HCEC 1CT (cell line): ENCODE results near the gene TRPM4.
"Not testable (repeated sequence)": the region's sequence is repeated elsewhere in the genome, so short reads cannot be mapped to it uniquely, and the experiment has no call there.

ENCODE experiments used
- DNase-seq: peaks from one replicate; pipeline ENCODE4 v3.0.0-alpha.2; 2017

TRPM4 gene

GRCh38 chr19:49193822-49194394 is 36.3 kb downstream of the TRPM4 start:
- DNase-seq = no peak

- no peak for DNase-seq
Measured at GRCh38 chr19:49194408-49194807, 36.8 kb downstream of the TRPM4 start.

- no peak for DNase-seq
Measured at GRCh38 chr19:49196527-49197240, 39.1 kb downstream of the TRPM4 start.

GRCh38 chr19:49200238-49200862 is 42.8 kb downstream of the TRPM4 start:
- peak; percentile 6 for DNase-seq

GRCh38 chr19:49201042-49201441 is 43.5 kb downstream of the TRPM4 start:
- DNase-seq = no peak

DNA sequence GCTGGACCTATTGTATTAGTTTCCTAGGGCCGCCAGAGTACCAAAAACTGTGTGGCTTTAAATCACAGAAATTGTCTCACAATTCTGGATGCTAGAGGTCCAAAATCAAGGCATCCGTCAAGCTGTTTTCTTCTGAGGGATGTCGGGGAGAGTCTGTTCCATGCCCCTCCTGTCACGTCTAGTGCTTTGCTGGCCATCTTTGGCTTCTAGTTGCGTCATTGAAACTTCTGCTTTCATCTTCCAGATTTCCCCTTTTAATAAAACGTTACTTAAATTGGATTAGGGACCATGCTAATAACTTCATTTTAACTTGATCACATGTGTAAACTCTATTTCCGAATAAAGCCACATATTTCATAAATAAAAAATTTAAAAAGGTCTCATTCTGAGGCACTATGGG is 47.5 kb downstream of the TRPM4 start:
- DNase-seq = no peak

DNA sequence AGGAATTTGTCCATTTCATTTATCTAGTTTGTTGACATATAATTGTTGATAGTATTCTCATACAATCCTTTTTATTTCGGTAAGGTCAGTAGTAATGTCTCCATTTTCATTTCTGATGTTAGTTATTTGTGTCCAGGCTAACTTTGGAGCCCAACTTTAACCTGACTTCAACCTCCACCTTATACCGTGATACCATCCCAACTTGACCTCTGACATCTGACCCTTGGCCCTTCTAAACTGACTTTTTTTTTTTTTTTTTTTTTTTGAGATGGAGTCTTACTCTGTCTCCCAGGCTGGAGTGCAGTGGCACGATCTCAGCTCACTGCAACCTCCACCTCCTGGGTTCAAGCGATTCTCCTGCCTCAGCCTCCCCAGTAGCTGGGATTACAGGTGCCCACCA is 51.9 kb downstream of the TRPM4 start:
- not testable (repeated sequence) for DNase-seq

DNA sequence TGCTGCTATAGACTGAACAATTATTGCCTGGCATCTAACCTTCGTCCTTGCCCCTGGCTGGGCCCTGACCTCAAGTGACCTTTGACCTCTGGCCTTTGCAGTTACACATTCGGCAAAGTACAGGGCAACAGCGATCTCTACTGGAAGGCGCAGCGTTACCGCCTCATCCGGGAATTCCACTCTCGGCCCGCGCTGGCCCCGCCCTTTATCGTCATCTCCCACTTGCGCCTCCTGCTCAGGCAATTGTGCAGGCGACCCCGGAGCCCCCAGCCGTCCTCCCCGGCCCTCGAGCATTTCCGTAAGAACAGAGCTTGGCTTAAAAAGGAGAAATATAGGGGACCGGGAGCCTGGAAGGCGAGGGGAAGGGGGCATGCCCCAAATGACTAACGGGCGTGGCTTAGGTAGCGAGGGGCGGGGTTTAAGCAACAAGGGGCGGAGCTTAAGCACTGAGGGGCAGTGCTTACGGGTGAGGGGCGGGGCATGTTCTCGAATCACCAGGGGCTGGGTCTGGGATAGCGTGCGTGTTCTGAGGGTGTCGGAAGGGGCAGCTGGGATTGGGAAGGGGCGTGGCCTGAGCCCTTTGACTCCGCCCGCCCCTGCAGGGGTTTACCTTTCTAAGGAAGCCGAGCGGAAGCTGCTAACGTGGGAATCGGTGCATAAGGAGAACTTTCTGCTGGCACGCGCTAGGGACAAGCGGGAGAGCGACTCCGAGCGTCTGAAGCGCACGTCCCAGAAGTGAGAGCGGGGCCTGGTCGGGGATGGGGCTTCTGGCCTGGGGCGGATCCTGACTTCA is 52.7 kb downstream of the TRPM4 start:
- DNase-seq = no peak

GRCh38 chr19:49210901-49211451 is 53.4 kb downstream of the TRPM4 start:
- DNase-seq = no peak

DNA sequence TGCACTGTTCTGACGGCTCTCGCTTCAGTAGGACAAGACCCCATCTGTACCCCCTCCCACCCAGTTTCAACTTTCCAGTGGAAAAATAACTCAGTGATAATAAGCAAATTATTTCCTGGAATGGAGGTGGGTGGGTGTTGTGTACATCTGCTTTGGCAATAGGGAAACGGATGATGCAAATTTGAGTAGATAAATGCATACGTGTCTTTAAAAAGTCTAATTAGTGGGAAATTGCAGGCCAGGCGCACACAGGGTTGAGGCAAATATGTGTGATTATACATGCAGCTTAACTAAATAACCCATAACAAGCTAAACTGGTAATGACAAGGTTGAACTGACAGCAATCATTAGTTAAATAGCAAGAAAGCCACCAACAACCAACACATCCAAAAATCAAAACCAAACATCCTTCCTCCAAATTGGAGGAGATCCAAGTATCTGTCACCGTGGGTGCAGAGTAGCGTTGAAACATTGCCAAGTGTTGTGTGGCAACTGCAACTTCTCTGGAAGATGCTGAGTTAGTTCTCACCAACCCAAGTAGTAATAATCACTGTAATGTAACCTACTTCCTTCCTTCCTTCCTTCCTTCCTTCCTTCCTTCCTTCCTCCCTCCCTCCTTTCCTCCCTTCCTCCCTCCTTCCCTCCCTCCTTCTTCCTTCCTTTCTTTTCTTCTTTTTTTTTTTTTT is 54.6 kb downstream of the TRPM4 start:
- DNase-seq = no peak

DNA sequence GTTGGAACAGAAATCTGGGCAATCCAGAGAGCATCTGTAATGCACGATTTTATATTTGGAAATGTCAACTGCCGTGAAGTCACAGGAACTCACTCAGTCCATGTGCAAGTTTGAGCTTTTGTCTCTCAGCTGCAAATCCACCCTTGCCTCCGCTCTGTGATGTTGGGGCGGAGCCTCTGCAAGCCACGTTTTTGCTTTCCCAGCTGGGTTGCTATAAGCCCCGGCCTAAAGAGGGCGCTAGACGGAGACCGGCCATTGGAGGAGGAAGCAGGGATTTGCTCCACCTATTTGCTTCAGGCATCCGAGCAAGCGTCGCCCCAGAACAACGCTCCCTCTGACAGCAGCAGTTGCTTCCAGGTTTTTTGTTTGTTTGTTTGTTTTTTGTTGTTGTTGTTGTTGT is 56.2 kb downstream of the TRPM4 start:
- DNase-seq = no peak

- DNase-seq = no peak
Measured at GRCh38 chr19:49214701-49215100, 57.1 kb downstream of the TRPM4 start.

DNA sequence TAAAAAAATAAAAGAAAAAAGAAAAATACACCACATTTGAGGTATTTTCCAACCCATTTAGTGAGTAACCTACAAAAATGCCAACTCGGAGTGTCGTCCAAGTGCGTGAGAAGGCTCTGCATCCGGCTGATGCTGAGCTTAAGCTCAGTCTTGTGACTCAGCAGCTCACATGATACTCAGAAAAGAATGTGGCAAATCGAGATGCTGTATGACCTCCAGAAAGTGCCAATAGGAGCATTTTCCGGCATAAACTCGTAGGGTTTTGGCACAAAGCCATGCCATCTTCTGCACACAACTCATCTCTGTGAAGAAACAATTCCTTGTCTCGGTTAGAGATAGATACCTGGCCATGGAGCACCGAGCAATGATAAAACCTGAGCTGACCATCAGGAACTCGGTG is 58.5 kb downstream of the TRPM4 start:
- peak; percentile 45 for DNase-seq

DNA sequence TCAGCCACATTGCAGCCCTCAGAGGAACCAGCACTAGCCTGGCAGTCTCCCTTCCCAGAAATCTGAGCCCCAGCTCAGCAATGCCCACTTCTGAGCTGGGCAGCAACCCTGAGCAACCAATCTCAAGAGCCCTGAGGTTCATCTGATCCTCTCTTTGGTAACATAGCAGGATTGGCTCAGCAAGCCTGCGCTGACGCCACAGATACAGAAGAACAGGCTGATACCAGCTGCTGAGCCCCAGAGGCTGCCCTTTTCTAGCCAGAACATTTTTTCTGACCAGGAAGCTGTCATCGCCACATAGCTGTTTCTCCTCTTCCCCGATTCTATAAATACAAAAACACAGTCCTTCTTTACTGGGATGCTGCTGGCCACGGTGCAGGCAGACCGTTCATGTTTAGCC is 59.8 kb downstream of the TRPM4 start:
- no peak for DNase-seq

- DNase-seq = no peak
Measured at GRCh38 chr19:49222011-49222410, 64.4 kb downstream of the TRPM4 start.

- DNase-seq = no peak
Measured at GRCh38 chr19:49222528-49222927, 64.9 kb downstream of the TRPM4 start.

GRCh38 chr19:49223472-49223871 is 65.9 kb downstream of the TRPM4 start:
- no peak for DNase-seq

DNA sequence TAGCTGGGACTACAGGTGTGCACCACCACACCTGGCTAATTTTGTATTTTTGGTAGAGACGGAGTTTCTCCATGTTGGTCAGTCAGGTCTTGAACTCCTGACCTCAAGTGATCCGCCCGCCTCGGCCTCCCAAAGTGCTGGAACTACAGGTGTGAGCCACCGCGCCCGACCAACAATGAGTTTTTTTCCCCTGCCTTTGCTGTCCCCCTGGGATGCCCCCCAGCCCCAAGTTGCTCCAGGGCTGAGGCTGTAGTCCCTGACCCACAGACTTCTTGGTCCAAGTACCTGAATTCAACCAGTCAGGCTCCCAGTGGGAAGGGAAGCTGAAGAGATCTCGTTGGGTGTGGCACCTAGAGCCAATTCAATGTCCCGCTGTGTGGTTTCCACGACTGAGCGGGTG is 66.8 kb downstream of the TRPM4 start:
- DNase-seq = not testable (repeated sequence)

GRCh38 chr19:49224879-49225278 is 67.3 kb downstream of the TRPM4 start:
- DNase-seq = peak; percentile 53

- DNase-seq = no peak
Measured at GRCh38 chr19:49229416-49229815, 71.8 kb downstream of the TRPM4 start.

DNA sequence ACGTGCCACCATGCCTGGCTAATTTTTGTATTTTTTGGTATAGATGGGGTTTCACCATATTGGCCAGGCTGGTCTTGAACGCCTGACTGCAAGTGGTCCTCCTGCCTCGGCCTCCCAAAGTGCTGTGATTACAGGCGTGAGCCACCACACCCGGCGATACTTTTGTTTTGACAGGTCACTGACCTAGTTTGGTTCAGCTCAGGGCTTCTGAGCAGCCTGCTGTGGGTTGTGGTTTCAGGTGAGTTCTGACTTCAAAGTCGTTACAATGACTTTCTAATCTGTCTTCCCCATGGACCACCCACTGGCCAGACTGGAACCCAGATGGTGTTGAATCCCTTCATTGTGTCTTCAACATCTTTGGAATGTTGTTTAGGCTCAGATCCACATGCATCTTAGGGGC is 73.8 kb downstream of the TRPM4 start:
- DNase-seq = no peak

- no peak for DNase-seq
Measured at GRCh38 chr19:49231804-49232203, 74.2 kb downstream of the TRPM4 start.

DNA sequence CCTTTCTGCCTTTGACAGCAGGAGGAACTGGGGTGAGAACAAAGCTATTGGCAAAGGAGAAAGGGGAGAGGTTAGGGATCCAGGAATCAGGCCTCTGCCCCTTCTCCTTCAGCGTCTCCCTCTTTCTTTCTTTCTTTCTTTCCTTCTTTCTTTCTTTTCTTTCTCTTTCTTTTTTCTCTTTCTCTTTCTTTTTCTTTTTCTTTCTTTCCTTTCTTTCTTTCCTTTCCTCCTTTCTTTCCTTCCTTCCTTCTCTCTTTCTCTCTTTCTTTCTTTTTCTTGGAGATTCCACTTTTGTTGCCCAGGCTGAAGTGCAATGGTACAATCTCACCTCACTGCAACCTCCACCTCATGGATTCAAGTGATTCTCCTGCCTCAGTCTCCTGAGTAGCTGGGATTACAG is 75.6 kb downstream of the TRPM4 start:
- no peak for DNase-seq
